K562 (cell line): Measurements from ENCODE around the gene SIRT2. TPM values are rescaled to one million over a fixed set of nuclear protein-coding genes. Genes with fewer than 3 reads are reported as not detected.

Experiments used
- CEBPB ChIP-seq: fragments of 450-650 bp; IDR thresholded peaks from 2 replicates; pipeline ENCODE4 v1.6.1; 2016; ENCODE audit warnings: missing genetic modification characterization, missing compliant biosample characterization
- ERF ChIP-seq: fragments of 450-650 bp; formaldehyde crosslinking; IDR thresholded peaks from 2 replicates; pipeline ENCODE4 v1.4.0; 2020; ENCODE audit warnings: mild to moderate bottlenecking, mixed read lengths
- EWSR1 ChIP-seq: fragments of 450-650 bp; IDR thresholded peaks from 2 replicates; pipeline ENCODE4 v1.6.1; 2018; ENCODE audit warnings: borderline replicate concordance, mild to moderate bottlenecking, low read depth, moderate library complexity; ENCODE audit not compliant: partially characterized antibody
- HCFC1 ChIP-seq: IDR thresholded peaks from 2 replicates; pipeline ENCODE4 v1.6.1; 2012; ENCODE audit warnings: low read depth, low read length, improper control_type of control experiment
- MCM5 ChIP-seq: fragments of 450-650 bp; IDR thresholded peaks from 2 replicates; pipeline ENCODE4 v1.6.1; 2016; ENCODE audit warnings: low read depth
- MXI1 ChIP-seq: IDR thresholded peaks from 2 replicates; pipeline ENCODE4 v1.6.1; 2011; ENCODE audit warnings: low read depth, mild to moderate bottlenecking, improper control_type of control experiment, low read length
- NFRKB ChIP-seq: fragments of 450-650 bp; IDR thresholded peaks from 2 replicates; pipeline ENCODE4 v1.6.1; 2016; ENCODE audit warnings: low read depth
- POLR2AphosphoS5 ChIP-seq: IDR thresholded peaks from 2 replicates; pipeline ENCODE4 v1.6.1; 2011; ENCODE audit warnings: mild to moderate bottlenecking, low read depth, low read length, moderate library complexity; ENCODE audit not compliant: control insufficient read depth, insufficient read depth
- POU5F1 ChIP-seq: fragments of 150-350 bp; IDR thresholded peaks from 2 replicates; pipeline ENCODE4 v1.6.1; 2014; ENCODE audit warnings: borderline replicate concordance, low read length, low read depth, mild to moderate bottlenecking; ENCODE audit not compliant: partially characterized antibody
- PRPF4 ChIP-seq: fragments of 200-400 bp; formaldehyde crosslinking; IDR thresholded peaks from one replicate; pipeline ENCODE4 v1.6.1; 2017; ENCODE audit warnings: low read length, low read depth, mild to moderate bottlenecking; ENCODE audit not compliant: insufficient read depth, poor library complexity, severe bottlenecking
- TEAD1 ChIP-seq, 2 experiments: fragments of 450-650 bp in 1 of 2; sonication (generic) in 1 of 2; formaldehyde crosslinking; IDR thresholded peaks; 2 replicates each; pipeline versions ENCODE4 v1.4.0 to v1.8.0; 2020 to 2022; ENCODE audit warnings: mild to moderate bottlenecking in 2 of 2, missing genetic modification reagents in 1 of 2
- XRCC5 ChIP-seq: fragments of 200-400 bp; formaldehyde crosslinking; IDR thresholded peaks from 2 replicates; pipeline ENCODE4 v1.6.1; 2017; ENCODE audit warnings: low read depth, mild to moderate bottlenecking, low read length
- ZNF197 ChIP-seq: fragments of 200-800 bp; sonication (Bioruptor generic); IDR thresholded peaks from 2 replicates; pipeline ENCODE4 v1.6.1; 2016; ENCODE audit warnings: low read depth, missing genetic modification characterization, missing compliant biosample characterization
- polyA plus RNA-seq, 8 experiments: library from polyadenylated mRNA; depleted of rRNA in 4 of 8; stranded (reverse) in 5 of 8; unstranded in 3 of 8; fragments of >200 nt; fragmentation: Nextera tagmentation in 2 of 8; fragmentation: Illumina TruSeq in 1 of 8; extraction: Ambion mirVana in 2 of 8; extraction: Trizol in 1 of 8; gene quantifications; 2 replicates each; pipeline versions ENCODE4 v1.2.1 to v1.2.3, GENCODE V29; 2011 to 2014; ENCODE audit warnings: inconsistent platforms in 1 of 8, missing spikeins in 1 of 8
- total RNA-seq, 7 experiments: library from RNA; depleted of rRNA in 6 of 7; stranded (reverse); fragments of >200 nt in 6 of 7; fragmentation: Illumina TruSeq in 2 of 7; extraction: Trizol in 2 of 7; gene quantifications; 2 replicates each; pipeline versions ENCODE4 v1.2.1 to v1.2.3, GENCODE V29; 2011 to 2021; ENCODE audit warnings: low replicate concordance in 1 of 7
- TF ChIP-seq, protein P1 (sequence below): fragments of 450-650 bp; IDR thresholded peaks from 2 replicates; pipeline ENCODE4 v1.6.1; 2016; ENCODE audit warnings: mild to moderate bottlenecking
- TF ChIP-seq, protein P2 (sequence below): fragments of 200-800 bp; sonication (Bioruptor generic); IDR thresholded peaks from 2 replicates; pipeline ENCODE4 v1.6.1; 2017; ENCODE audit warnings: missing genetic modification characterization, missing compliant biosample characterization
- TF ChIP-seq, protein P3 (sequence below): fragments of 250-450 bp; sonication (Bioruptor Pico); IDR thresholded peaks from 2 replicates; pipeline ENCODE4 v1.4.0; 2020; ENCODE audit warnings: mild to moderate bottlenecking
- TF ChIP-seq, protein P4 (sequence below): fragments of 250-450 bp; sonication (Bioruptor Pico); IDR thresholded peaks from 2 replicates; pipeline ENCODE4 v1.4.0; 2020; ENCODE audit warnings: borderline replicate concordance
- TF ChIP-seq, protein P5 (sequence below): IDR thresholded peaks from 2 replicates; pipeline ENCODE4 v1.6.1; 2016; ENCODE audit warnings: missing genetic modification characterization, missing compliant biosample characterization

The SIRT2 gene
- total and polyA plus RNA-seq, 9 of the 15 experiments (the other 6 are each of a cell fraction or from before 2014, with no cell fraction given) = 2.3 to 35.2 (median 22.9) TPM

DNA sequence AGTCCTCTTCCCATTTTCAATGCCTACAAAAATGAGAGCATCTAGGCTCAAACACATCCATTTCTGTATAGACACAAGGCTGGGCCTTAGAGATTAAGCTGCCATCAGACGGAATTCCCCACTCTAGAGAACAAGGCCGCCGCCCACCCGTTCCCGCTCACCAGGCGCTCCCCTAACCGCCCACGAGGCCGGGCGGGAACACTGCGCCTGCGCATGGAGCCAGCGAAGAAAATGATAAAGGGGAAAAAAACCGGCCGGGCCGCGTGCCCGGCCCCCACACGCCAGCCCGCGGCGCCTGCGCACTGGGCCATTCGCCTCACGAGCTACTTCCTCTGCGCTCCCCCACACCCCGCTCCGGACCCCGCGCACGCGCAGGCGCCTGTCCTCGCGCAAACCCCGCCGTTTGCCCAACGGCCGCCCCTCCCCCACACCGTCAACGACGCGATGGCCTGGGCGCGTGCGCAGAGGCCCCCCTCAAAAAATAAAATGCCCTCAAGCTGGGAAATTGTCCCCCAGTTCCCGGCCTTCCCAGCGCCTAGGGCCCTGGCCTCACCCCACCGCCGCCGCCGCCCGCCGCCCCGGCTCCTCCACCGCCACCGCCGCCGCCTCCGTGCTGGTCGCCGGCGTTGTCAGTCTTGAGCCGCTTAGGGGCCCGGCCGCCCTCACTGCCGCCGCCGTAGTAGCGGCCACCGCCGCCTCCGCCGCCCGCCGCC lies 50.1 kb downstream of the SIRT2 start (continued):
- TF ChIP-seq POU5F1 (peak; percentile 62), MXI1 (peak; percentile 56; the same call in 1 of the 2 replicates), TEAD1 (CRISPR knock-in tag; IDR thresholded peaks at IDR 0.05) (peak; percentile 6 to 55; a peak in 2 of 4 replicates), POLR2AphosphoS5 (peak; percentile 59), MCM5 (no peak), EWSR1 (no peak), ZNF197 (CRISPR knock-in tag) (no peak), XRCC5 (0 out of 2 replicates have a peak, but pooled peaks have one; percentile 11), CEBPB (tag) (0 out of 2 replicates have a peak, but pooled peaks have one; percentile 10), HCFC1 (peak; percentile 61), NFRKB (no peak), ERF (CRISPR knock-in tag) (peak; percentile 11; the same call in 1 of the 2 replicates), PRPF4 (peak; percentile 66)
- TF ChIP-seq, protein P1, sequence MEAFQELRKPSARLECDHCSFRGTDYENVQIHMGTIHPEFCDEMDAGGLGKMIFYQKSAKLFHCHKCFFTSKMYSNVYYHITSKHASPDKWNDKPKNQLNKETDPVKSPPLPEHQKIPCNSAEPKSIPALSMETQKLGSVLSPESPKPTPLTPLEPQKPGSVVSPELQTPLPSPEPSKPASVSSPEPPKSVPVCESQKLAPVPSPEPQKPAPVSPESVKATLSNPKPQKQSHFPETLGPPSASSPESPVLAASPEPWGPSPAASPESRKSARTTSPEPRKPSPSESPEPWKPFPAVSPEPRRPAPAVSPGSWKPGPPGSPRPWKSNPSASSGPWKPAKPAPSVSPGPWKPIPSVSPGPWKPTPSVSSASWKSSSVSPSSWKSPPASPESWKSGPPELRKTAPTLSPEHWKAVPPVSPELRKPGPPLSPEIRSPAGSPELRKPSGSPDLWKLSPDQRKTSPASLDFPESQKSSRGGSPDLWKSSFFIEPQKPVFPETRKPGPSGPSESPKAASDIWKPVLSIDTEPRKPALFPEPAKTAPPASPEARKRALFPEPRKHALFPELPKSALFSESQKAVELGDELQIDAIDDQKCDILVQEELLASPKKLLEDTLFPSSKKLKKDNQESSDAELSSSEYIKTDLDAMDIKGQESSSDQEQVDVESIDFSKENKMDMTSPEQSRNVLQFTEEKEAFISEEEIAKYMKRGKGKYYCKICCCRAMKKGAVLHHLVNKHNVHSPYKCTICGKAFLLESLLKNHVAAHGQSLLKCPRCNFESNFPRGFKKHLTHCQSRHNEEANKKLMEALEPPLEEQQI = no peak
- TF ChIP-seq, protein P2, sequence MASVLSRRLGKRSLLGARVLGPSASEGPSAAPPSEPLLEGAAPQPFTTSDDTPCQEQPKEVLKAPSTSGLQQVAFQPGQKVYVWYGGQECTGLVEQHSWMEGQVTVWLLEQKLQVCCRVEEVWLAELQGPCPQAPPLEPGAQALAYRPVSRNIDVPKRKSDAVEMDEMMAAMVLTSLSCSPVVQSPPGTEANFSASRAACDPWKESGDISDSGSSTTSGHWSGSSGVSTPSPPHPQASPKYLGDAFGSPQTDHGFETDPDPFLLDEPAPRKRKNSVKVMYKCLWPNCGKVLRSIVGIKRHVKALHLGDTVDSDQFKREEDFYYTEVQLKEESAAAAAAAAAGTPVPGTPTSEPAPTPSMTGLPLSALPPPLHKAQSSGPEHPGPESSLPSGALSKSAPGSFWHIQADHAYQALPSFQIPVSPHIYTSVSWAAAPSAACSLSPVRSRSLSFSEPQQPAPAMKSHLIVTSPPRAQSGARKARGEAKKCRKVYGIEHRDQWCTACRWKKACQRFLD (CRISPR knock-in tag) = 0 out of 2 replicates have a peak, but pooled peaks have one; percentile 88
- TF ChIP-seq, protein P3, sequence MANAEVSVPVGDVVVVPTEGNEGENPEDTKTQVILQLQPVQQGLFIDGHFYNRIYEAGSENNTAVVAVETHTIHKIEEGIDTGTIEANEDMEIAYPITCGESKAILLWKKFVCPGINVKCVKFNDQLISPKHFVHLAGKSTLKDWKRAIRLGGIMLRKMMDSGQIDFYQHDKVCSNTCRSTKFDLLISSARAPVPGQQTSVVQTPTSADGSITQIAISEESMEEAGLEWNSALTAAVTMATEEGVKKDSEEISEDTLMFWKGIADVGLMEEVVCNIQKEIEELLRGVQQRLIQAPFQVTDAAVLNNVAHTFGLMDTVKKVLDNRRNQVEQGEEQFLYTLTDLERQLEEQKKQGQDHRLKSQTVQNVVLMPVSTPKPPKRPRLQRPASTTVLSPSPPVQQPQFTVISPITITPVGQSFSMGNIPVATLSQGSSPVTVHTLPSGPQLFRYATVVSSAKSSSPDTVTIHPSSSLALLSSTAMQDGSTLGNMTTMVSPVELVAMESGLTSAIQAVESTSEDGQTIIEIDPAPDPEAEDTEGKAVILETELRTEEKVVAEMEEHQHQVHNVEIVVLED = peak; percentile 67; the same call in 1 of the 2 replicates
- TF ChIP-seq, protein P4, sequence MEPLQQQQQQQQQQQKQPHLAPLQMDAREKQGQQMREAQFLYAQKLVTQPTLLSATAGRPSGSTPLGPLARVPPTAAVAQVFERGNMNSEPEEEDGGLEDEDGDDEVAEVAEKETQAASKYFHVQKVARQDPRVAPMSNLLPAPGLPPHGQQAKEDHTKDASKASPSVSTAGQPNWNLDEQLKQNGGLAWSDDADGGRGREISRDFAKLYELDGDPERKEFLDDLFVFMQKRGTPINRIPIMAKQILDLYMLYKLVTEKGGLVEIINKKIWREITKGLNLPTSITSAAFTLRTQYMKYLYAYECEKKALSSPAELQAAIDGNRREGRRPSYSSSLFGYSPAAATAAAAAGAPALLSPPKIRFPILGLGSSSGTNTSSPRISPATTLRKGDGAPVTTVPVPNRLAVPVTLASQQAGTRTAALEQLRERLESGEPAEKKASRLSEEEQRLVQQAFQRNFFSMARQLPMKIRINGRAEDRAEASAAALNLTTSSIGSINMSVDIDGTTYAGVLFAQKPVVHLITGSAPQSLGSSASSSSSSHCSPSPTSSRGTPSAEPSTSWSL (CRISPR knock-in tag) = no peak
- TF ChIP-seq, protein P5, sequence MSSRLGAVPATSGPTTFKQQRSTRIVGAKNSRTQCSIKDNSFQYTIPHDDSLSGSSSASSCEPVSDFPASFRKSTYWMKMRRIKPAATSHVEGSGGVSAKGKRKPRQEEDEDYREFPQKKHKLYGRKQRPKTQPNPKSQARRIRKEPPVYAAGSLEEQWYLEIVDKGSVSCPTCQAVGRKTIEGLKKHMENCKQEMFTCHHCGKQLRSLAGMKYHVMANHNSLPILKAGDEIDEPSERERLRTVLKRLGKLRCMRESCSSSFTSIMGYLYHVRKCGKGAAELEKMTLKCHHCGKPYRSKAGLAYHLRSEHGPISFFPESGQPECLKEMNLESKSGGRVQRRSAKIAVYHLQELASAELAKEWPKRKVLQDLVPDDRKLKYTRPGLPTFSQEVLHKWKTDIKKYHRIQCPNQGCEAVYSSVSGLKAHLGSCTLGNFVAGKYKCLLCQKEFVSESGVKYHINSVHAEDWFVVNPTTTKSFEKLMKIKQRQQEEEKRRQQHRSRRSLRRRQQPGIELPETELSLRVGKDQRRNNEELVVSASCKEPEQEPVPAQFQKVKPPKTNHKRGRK (tag) = no peak
